GM19023 (cell line): ENCODE measurements around the gene UQCR11.

ENCODE experiments used
- ATAC-seq: cut with Tn5 transposase; IDR thresholded peaks from one replicate; pipeline ENCODE4 v1.9.1; 2021; ENCODE audit warnings: mild to moderate bottlenecking, moderate library complexity; ENCODE audit not compliant: unreplicated experiment

UQCR11 gene

DNA sequence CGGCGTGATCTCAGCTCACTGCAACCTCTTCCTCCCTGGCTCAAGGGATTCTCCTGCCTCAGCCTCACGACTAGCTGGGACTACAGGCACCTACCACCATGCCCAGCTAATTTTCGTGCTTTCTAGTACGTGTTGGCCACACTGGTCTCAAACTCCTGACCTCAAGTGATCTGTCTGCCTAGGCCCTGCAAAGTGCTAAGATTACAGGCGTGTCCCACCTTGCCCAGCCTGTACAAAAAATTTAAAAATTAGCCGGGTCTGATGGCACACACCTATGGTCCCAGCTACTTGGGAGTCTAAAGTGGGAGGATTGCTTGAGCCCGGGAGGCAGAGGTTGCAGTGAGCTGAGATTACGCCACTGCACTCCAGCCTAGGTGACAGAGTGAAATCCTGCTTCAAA, 32.5 kb downstream of the UQCR11 start:
- no peak for ATAC-seq

DNA sequence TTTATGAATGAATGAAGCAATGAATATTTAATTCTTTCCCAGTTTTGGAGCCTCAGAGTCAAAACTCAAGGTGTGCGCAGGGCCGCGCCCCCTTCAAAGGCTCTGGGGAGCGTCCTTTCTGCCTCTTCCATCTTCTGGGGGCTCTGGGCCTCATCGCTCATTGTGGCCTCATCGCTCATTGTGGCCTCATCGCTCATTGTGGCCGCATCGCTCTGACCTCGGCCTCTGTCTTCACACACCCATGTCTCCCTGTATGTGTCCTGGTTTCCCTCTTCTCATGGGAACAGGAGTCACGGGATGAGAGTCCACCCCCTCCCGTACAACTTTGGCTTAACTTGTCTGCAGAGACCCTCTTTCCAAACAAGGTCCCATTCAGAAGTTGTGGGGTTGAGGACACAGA, 33.9 kb downstream of the UQCR11 start:
- ATAC-seq, result no peak

DNA sequence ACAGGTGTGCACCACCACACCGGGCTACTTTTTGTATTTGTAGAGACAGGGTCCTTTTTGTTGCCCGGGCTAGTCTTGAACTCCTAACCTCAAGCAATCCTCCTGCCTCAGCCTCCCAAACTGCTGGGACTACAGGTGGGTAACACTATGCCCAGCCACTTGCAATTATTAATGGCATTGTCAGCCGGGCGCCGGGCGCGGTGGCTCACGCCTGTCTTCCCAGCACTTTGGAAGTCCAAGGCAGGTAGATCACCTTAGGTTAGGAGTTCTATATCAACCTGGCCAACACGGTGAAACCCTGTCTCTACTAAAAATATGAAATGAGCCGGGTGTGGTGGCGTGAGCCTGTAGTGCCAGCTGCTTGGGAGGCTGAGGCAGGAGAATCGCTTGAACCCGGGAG, 34.4 kb downstream of the UQCR11 start:
- no peak for ATAC-seq

DNA sequence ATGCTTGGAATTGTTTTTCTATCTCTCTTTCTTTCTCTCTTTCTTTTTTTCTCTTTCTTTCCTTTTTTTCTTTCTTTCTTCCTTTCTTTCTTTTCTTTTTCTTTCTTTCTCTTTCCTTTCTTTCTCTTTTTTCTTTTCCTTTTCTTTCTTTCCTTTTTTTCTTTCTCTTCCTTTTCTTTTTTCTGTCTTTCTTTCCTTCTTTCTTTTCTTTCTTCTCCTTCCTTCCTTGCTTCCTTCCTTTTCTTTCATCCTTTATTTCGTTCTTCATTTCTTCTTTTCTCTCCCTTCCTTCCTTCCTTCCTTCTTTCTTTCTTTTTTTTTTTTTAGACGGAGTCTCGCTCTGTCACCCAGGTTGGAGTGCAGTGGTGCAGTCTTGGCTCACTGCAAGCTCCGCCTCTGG, 35.3 kb downstream of the UQCR11 start:
- no peak for ATAC-seq

DNA sequence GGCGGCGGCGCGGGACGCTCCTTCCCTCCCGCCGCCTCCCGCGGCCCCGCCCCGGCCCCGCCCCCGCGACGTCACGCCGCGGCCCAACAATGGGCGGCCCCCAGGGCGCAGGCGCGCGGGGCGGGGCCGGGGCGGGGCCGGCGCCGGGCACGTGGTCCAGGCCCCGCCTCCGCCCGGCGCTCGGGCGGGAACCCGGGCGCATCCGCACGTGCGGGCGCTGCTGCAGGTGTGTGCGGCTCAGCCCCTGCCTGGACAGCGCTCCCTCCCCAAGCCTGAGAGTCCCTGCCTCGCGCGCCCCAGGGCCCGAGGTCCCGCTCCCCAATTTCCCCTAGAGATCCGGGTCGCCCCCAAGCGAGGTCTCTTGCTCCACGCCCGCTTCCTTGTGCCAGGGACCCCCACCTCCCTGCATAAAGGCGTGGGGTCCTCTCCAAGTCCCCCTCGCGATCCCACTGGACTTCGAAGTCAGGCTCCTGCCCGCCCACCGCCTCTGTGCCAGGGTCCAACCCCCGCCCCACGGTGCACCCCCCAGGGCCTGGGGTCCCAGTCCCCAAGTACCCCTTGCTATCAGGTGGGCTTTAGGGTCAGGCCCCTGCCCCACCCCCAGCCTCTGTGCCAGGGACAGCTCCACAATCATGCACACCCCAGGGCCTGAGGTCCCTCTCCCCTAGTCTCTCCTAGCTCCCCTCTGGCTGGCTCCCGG, 36.8 kb downstream of the UQCR11 start, which contains the start of gene MEX3D:
Gene MEX3D (minus strand): TSS at position 6 of the 700 bp plus-strand sequence. CDS start 267 bp downstream, outside the sequence.
- ATAC-seq, result peak; percentile 65

DNA sequence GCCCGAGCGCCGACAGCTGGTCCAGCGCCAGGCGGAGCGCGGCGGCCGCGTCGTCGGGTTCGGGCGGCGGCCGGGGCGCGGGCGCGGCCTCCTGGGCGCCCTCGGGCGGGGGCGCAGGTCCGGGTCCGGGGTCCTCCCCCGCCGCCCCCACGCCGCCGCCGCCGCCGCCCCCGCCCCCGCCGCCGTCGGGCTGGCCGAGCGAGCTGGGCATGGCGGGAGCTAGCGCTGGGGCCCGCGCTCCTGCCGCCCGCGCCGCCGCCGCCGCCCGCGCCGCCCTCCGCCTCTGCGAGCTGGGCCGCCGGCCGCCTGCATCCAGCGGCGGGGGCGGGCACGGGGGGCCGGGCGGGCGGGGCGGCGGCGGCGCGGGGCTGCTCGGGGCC, 37.4 kb downstream of the UQCR11 start:
- no peak for ATAC-seq

DNA sequence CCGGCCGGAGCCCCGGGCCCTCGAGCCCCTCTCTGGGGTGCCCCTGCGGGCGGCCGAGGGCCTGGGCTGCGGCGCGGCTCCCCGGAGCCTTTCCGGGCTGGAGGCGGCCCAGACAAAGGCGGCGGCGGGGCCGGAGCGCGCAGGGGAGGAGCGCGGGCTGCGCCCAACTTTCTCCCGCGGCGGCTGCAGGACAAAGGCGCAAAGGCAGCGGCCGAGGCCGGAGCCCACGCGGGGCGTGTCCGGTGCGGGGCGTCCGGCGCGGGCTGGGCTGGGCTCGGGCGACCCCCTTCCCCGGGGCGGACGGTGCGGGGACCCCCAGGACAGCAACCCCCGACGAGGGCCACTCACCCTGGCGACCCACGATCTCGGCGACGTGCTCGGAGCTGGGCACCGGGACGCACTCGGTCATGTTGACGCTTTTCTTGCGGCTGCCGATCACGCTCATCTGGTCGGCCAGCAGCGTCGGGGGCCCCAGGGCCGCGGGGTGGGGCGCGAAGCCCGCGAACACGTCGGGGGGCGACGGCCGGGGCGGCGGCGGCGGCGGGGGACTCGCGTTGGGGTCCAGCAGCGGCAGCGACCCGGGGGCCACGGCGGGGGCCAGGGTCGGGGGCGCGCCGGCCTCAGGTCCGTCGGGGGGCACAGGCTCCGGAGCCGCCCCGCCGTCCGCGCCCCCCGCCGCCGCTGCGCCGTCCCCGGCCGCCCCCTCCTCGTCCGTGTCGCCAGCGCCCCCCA, 38.0 kb downstream of the UQCR11 start:
- no peak for ATAC-seq

DNA sequence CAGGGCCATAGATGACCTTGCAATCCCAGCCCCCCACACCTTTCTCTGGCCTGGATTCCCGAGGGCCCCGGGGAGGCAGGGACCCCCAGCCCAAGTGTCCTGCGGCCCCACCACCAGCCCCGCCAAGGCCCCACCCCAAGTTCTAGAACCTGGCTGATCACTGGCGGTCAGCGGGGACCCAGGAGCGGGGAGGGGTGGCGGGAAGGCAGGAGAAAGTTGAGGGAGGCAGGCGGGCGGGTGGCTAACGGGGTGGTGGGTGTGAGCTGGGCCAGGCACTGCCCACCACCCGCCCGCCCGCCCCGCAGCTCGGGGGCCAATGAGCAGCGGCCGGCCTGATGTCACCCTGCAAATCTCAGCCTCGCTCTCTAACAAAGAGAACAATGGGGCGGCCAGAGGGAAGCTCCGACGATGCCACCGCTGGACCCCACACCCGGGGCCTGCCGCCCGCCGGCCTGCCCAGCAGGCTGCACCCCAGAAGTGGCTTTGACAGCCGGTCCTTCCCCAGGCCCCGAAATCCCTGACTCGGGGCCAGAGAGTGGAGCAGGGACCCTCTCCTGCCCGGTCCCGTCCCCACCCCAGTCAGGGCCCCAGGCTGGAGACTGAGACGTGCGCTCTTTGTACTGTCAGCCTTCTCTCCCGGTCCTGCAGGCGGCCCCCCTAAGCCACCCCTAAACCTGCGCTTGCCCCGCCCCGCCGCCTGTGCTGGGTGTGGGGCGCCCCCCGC, 38.7 kb downstream of the UQCR11 start:
- ATAC-seq, result no peak

DNA sequence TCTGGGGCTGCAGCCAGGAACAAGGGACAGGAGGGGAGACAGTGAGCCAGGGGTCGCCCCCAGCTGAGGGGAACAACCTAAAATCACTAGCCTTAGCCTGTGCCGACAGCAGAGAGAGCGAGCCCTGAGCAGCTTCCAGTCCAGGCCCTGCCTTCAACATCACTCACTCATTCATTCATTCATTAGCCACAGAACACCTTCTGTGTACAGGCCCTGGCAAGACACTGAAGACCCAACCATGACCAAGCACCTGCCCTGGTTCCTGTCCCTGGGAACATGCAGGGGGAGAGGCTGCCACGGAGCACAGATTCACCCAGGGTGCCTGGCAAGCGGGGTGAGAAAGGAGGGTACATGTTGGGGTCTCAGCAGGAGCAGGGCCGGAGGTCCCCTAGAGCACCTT, 42.0 kb downstream of the UQCR11 start:
- no peak for ATAC-seq

DNA sequence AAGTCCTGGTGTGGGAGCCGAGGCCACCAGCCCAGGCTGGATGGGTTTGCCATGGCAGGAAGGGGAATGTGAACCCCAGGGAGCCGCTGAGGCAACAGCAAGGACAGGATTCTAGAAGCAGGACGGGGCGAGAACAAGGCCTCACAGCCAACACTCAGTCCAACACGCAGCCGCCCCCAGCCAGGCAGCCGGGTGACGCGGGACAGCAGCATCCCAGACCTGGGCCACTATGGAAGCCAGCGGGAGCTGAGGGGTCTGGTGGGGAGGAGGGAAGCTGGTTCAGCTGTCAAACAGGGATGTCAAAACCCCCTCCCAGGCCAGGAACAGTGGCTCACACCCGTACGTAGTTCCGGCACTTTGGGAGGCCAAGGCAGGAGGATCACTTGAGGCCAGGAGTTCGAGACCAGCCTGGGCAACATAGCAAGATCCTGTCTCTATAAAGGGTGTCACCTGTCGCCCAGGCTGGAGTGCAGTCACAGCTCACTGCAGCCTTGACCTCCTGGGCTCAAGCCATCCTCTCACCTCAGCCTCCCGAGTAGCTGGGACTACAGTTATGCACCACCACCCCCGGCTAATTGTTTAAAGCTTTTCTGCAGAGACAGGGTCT, 43.9 kb downstream of the UQCR11 start:
- ATAC-seq, result no peak

DNA sequence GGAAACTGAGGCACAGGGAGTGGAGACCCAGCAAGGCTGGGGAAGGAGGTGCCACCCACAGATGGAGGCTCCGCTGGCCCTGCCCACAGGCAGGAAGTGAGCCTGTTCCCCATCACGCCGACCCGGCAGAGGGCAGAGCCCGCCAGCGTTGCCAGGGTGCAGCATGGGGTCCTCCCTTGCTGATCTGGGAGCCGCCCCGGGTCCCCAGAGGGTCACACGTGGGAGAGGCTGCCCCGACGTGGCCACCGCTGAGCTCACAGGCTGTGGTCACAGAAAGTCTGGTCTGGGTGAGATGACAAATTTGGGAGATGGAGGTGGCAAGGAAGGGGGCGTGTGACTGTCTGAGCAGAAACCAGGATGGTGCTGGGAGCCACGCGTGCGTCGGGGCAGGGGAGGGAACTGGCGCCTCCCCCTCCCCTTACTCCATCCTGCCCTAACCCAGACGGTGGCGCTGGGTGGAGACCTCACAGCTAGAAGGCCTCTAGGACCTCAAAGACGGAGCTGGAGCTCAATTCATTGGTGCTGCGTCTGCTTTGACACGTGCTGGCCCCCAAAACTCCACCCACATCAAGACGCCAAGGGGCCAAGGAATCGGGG, 44.9 kb downstream of the UQCR11 start:
- no peak for ATAC-seq

DNA sequence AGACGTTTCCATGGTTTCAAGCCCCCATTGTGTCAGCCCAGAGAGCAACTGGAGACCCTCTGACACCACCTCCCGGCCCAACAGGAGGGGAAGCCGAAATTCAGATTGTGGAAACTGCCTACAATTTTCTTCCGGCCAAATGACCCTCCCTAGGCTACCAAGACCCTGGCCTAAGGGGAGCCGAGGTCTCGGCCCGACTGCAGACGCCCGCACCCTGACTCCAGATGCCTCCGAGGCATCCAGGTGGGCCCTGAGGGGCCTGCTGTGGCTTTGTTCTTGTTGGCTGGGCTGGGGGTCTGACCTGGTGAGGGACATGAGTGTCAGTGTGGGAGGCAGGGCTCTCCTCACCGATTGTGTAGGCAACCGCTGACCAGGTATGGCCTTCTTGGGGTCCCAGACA, 46.7 kb downstream of the UQCR11 start:
- ATAC-seq, result no peak

DNA sequence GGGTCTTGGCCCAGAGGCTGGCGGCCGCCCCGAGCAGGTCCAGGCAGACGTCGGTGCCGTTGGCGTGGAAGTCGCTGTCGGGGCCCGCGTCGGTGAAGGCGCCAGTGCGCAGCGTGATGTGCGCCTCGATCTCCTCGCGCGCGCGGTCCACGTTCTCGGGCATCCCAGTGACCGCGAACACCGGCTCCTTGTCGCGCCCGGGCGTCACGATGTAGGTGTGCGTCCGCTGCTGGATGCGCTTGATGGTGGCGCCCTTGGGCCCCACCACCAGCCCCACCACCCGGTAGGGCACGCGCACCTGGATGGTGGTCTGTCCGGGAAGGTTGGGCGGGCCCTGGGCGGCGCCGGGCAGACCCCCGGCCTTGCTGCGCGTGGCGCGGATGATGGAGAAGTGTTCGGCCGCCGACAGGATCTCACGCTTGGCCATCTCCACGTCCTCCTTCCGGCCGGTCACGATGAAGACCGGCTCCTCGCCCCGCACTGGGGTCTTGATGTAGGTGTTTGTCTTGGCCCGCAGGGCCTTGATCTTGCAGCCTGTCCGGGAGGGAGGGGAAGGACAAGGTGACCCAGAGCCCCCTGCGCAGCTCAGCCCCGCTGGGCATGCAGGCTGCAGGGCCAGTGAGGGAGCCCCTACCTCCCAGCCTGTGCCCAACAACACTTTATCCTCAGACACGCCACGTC, 48.7 kb downstream of the UQCR11 start:
- ATAC-seq, result no peak

DNA sequence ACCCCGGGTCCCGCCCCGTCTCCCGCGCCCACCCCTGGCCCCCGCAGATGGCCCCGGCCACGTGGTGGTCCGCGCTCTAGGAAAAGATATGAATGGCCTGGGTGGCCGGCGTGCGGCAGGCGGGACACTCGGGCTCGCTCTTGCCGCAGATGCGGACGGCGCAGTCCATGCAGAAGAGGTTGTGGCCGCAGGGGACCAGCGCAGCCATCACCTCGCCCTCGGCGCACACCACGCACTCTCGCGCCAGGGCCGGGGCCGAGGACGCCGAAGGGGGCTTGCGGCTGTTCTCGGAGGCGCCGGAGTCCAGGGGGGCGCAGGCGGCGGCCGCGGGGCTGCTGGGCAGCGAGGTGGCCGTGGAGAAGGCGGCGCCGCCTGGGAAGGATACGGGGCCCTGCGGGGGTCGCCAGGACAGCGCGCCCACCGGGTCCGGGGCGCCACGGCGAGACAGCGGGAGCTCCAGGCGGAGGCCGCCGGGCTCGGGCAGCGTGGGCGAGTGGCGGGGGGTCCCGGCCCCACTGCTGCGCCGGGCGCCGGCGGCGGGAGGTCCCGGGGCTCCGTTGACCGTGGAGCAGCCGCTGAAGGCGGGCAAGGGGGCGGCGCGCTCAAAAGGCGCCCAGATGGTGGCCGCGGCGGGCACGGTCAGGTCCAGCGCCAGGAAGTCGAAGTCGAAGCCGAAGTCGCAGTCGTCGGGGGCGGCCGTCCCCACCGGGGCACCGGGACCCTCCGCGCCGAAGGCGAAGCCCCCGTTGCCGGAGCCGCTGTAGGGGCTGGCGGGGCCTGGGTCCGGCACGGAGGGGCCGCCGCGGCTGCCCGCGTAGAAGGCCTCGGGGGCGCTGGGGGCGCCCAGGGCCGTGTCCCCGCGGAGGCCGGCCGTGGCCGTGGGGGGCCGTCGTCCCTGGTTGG, 49.5 kb downstream of the UQCR11 start:
- no peak for ATAC-seq

DNA sequence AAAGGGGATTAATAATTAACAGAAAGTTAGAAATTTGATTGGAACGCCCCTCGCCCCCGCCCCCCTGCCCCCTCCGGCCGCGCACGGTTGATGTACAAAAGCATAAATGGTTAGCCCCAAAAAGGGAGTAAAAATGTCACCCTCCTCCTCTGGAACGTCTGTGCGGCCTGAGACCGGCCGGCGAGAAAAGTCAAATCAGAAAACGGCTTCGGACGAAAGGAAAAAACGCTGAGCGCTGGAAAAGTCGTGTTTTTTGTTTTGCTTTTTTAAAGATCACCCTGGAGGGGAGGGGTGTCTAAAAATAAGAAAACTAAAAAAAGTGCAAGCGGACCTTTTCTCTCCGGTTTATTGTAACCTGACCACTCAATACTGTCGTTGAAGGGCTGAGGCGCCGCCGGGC, 50.3 kb downstream of the UQCR11 start:
- ATAC-seq, result no peak

DNA sequence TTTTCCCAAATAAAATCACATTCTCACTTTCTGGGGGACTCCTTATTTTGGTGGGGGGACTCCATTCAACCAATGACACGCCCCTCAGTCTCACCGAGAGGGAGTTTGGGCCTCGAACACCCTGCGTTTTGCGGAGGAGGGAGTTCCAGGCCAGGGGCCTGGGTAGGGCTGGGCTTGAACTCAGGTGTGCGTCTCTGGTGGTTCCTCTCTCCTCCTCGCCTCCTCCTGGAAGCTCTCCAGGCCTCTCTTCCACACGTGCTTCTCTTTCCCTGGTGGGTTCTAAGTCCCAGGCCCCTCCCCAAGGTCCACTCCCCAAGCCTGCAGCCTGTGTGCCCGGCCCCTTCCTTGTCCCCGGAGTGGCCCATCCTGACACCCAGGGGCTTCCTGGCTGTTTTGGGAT, 51.8 kb downstream of the UQCR11 start:
- ATAC-seq, result no peak

DNA sequence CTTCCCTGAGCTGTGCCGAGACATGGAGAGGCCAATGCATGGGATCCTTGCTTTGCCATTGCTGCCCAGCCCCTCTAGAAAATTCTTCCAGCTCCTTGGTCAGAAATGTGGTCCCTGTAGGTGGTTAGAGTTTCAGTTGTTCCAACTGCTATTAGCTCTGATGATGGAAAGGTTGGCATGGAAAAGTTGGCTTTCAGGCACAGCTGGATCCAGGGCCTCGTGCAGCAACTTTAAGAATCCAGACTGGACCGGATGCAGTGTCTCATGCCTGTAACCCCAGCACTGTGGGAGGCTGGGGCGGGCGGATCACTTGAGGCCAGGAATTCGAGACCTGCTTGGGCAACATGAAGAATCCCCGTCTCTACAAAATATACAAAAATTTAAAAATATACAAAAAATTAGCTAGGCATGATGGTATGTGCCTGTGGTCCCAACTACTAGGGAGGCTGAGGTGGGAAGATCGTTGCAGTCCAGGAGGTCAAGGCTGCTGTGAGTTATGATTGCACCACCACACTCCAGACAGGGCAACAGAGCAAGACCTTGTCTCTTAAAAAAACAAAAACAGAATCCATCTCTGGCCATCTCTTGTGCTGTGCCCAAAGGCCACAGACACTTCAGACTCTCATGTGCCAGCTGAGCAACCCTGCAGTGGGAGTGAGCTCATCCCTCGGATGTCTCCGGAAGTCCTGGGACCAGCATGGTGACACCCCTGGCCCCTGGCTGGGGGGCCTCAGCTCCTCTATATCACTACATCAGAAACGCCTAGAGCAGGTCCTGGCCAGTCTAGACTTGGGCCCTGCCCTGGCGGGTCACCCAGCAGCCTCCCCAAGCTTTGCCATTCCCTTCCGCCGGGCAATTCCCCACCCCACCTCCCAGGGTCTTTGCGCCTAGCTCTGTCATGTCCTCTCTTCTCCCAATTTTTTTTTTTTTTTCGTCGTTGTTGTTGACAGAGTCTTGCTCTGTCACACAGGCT, 53.9 kb downstream of the UQCR11 start:
- ATAC-seq, result no peak

DNA sequence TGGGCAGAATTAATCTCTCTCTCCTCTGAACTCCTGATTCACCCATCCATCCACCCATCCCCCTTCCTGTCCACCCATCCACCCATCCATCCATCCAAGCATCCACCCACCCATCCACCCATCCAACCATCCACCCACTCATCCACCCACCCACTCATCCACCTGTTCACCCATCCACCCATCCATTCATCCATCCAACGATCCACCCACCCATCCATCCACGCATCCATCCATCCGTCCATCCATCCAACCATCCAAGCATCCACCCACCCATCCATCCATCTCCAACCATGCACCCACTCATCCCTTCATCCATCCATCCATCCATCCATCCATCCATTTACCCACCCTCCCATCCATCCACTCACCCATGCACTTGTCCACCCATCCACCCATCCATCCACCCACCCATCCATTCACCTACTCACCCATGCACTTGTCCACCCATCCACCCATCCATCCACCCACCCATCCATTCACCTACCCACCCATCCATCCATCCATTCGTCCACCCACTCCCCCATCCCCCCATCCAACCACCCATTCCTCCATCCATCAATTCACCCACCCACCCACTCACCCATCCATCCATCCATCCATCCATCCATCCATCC, 55.8 kb downstream of the UQCR11 start:
- no peak for ATAC-seq
